Endothelial cell of umbilical vein (primary cell): ENCODE data around the gene TENT5D.

Source experiments
- CTCF ChIP-seq, 2 donors: IDR thresholded peaks; 1 replicate in 1 of 2; 2 replicates in 1 of 2; pipeline ENCODE4 v1.5.1; 2011; ENCODE audit warnings: low read length in 2 of 2, mild to moderate bottlenecking in 2 of 2, moderate library complexity in 2 of 2, control low read depth in 1 of 2, inconsistent platforms in 1 of 2, low read depth in 1 of 2; ENCODE audit not compliant: insufficient read depth in 1 of 2; ENCODE audit errors: extremely low read depth in 1 of 2
- EZH2 ChIP-seq: IDR thresholded peaks from 2 replicates; pipeline ENCODE4 v1.6.1; 2012; ENCODE audit warnings: borderline replicate concordance, low read depth, mild to moderate bottlenecking, moderate library complexity, low read length, inconsistent platforms; ENCODE audit not compliant: severe bottlenecking
- MAX ChIP-seq: IDR thresholded peaks from 2 replicates; pipeline ENCODE4 v1.6.1; 2011; ENCODE audit not compliant: insufficient read depth, insufficient read length
- POLR2AphosphoS5 ChIP-seq: IDR thresholded peaks from 2 replicates; pipeline ENCODE4 v1.6.1; 2012; ENCODE audit warnings: low read depth, mild to moderate bottlenecking, control low read depth, low read length, moderate library complexity; ENCODE audit not compliant: insufficient read depth

- TF ChIP-seq CTCF (IDR thresholded peaks at IDR 0.05; ENCODE audit: extremely low read depth in 1 of 2, insufficient read depth in 1 of 2, low read depth in 1 of 2, low read length in 2 of 2), result no peak
- no peak for TF ChIP-seq MAX
- TF ChIP-seq EZH2, result no peak
- TF ChIP-seq POLR2AphosphoS5, result no peak
Observed at GRCh38 chrX:80431505-80431832, 11.2 kb downstream of the TENT5D start.
